ENCODE results near the gene DLG2. TPM values are rescaled to one million over a fixed set of nuclear protein-coding genes. Genes with fewer than 3 reads are reported as not detected.

Gene DLG2
- total RNA-seq, 1 donor from 2014 or later, result 6.7 TPM

DNA sequence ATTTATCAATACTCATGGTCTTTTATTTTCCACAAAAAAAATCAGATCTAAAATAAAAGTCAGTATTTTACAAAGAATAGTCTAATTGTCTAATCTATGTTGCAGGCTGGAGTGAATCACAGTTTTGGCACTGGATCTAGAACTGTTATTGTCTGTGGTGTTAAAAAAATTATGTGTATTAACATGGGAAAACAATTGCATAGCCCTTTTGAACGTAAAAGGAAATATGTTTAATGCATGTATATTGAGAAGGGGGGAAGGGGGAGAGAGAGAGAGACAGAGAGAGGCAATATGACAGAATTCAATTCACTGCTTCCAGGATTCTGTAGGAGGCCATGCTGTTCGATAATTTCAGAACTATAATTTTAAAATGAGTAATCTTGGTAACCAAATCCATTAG lies 2016.1 kb downstream of the DLG2 start:
- H3K27me3 Mint-ChIP-seq (ENCODE audit: low read depth), result no peaks in the 10 kb centered on the region
- DNase-seq (ENCODE audit: low spot score in 2 of 2, unreplicated experiment in 2 of 2), result no peak
- H3K4me1 Mint-ChIP-seq, result peaks cover 1% of the 10 kb centered on the region
- H3K36me3 Mint-ChIP-seq, result no peaks in the 10 kb centered on the region
- TF ChIP-seq, protein P1, sequence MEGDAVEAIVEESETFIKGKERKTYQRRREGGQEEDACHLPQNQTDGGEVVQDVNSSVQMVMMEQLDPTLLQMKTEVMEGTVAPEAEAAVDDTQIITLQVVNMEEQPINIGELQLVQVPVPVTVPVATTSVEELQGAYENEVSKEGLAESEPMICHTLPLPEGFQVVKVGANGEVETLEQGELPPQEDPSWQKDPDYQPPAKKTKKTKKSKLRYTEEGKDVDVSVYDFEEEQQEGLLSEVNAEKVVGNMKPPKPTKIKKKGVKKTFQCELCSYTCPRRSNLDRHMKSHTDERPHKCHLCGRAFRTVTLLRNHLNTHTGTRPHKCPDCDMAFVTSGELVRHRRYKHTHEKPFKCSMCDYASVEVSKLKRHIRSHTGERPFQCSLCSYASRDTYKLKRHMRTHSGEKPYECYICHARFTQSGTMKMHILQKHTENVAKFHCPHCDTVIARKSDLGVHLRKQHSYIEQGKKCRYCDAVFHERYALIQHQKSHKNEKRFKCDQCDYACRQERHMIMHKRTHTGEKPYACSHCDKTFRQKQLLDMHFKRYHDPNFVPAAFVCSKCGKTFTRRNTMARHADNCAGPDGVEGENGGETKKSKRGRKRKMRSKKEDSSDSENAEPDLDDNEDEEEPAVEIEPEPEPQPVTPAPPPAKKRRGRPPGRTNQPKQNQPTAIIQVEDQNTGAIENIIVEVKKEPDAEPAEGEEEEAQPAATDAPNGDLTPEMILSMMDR (IDR thresholded peaks at IDR 0.05; ENCODE audit: unreplicated experiment), result no peak
- H3K9me3 Mint-ChIP-seq, result peaks cover 3% of the 10 kb centered on the region
- no peak overlapping the region for H3K27ac Mint-ChIP-seq
- no peak overlapping the region for H3K4me3 Mint-ChIP-seq

DNA sequence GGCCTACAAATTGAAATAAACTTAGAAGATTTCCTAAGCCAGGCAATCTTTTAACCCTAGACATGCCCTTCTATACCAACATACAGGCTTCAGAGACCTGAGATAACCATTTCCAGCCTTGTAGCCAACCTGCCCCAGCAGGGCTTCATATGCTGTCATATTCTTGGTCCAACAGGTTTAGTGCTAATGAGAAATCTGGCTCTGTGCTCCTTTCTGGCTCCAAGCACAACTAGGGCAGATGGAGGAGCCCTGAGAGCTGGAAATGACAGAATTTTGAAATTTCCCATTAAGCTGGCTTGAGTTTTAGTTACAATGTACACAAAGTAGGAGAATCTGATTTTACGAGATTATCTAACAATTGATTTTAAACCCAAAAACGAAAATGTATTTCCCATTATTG lies 2018.0 kb downstream of the DLG2 start:
- TF ChIP-seq, protein P1 (IDR thresholded peaks at IDR 0.05; ENCODE audit: unreplicated experiment), result no peak
- Mint-ChIP-seq H3K36me3 (no peaks in the 10 kb centered on the region), H3K4me3 (no peak overlapping the region), H3K27ac (no peak overlapping the region), H3K4me1 (peaks cover 1% of the 10 kb centered on the region), H3K9me3 (no peaks in the 10 kb centered on the region), H3K27me3 (ENCODE audit: low read depth) (no peaks in the 10 kb centered on the region)
- DNase-seq (ENCODE audit: low spot score in 2 of 2, unreplicated experiment in 2 of 2), result no peak

DNA sequence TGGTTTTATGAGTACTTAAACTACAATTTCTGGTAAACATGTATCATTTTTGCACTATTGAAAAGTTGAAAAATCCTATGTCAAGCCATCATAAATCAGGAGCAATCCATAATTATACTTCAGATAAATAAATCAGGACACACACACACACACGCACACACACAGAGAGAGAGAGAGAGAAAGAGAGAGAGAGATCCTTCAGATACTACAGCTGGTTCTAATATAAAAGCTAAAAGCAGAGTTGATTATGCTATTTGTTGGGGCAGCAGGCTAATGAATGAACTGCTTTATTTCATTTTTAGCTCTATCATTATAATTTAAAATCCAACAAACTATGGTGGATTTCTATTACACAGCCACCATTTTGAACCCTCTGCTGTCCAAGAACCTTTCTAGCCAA lies 2018.6 kb downstream of the DLG2 start:
- Mint-ChIP-seq H3K36me3 (no peaks in the 10 kb centered on the region), H3K9me3 (no peaks in the 10 kb centered on the region), H3K27me3 (ENCODE audit: low read depth) (no peaks in the 10 kb centered on the region), H3K27ac (no peak overlapping the region), H3K4me1 (peaks cover 1% of the 10 kb centered on the region), H3K4me3 (no peak overlapping the region)
- TF ChIP-seq, protein P1 (IDR thresholded peaks at IDR 0.05; ENCODE audit: unreplicated experiment), result no peak
- DNase-seq (ENCODE audit: low spot score in 2 of 2, unreplicated experiment in 2 of 2), result no peak

DNA sequence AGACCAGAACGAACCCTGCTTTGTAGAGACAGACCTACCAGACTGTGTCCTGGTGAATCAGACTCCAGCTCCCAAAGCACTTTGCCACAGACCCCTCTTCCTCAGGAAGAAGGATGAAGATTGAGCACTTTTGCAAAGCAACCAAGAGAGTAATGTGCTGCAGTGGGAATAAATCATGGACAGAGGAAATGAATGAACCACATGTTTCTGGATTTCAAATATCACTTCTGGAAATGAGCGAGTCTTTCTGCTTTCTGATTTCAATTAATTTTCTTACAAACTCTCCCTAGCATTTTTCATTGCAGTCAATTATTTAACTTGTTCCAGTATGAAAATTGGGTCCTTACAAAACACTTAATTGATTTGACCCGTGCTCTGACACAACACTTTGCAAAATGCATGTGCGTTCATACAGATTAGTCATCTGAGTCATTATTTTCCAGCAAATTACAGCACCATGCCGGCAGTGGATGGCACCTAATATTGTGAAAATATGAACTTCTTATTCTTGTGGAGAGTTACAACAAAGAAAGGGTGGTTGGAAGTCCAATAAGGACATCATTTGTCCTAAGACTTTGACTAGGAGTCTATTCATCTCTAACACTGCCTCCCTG lies 2025.1 kb downstream of the DLG2 start:
- no peak for DNase-seq (ENCODE audit: low spot score in 2 of 2, unreplicated experiment in 2 of 2)
- H3K27ac Mint-ChIP-seq, result no peak overlapping the region
- H3K9me3 Mint-ChIP-seq, result no peaks in the 10 kb centered on the region
- TF ChIP-seq, protein P1 (IDR thresholded peaks at IDR 0.05; ENCODE audit: unreplicated experiment), result no peak
- H3K4me3 Mint-ChIP-seq, result no peak overlapping the region
- H3K4me1 Mint-ChIP-seq, result peaks cover 8% of the 10 kb centered on the region
- no peaks in the 10 kb centered on the region for H3K36me3 Mint-ChIP-seq
- no peaks in the 10 kb centered on the region for H3K27me3 Mint-ChIP-seq (ENCODE audit: low read depth)

DNA sequence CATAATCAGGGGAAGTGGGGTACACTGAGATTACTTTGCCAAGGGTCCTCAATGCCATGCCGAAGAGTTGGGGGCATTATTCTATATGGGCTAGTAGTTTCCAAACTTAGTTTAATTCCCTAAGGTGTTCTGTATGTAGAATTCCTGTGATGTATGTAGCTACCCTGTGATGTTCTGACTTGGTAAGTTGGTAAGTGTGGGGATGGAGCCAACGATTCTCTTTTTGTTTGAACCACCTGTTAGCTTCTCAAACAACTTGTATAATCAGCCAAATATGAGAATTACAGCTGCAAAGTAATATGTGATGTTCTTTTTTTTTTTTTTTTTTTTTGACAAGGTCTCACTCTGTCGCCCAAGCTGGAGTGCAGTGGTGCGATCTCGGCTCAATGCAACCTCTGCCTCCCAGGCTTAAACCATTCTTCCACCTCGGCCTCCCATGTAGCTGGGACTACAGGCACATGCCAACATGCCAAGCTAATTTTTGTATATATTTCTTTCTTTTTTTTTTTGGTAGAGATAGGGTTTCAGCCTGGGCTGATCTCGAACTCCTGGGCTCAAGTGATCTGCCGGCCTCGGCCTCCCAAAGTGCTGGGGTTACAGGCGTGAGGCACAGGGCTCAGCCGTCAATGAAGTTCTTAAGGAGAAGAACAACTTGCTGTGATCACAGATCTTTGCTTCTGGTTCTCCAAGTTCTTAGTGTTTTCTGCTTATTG lies 2025.8 kb downstream of the DLG2 start:
- peaks cover 8% of the 10 kb centered on the region for H3K4me1 Mint-ChIP-seq
- H3K27ac Mint-ChIP-seq, result no peak overlapping the region
- no peaks in the 10 kb centered on the region for H3K27me3 Mint-ChIP-seq (ENCODE audit: low read depth)
- H3K36me3 Mint-ChIP-seq, result no peaks in the 10 kb centered on the region
- TF ChIP-seq, protein P1 (IDR thresholded peaks at IDR 0.05; ENCODE audit: unreplicated experiment), result no peak
- no peak overlapping the region for H3K4me3 Mint-ChIP-seq
- DNase-seq (ENCODE audit: low spot score in 2 of 2, unreplicated experiment in 2 of 2), result no peak
- H3K9me3 Mint-ChIP-seq, result no peaks in the 10 kb centered on the region

All from mesothelial cell of epicardium (in vitro differentiated cells).